ENCODE data around the gene SLC38A8. TPM values are rescaled to one million over a fixed set of nuclear protein-coding genes. Genes with fewer than 3 reads are reported as not detected.

Gene SLC38A8
- polyA plus RNA-seq, 1 donor: 0.12 TPM

DNA sequence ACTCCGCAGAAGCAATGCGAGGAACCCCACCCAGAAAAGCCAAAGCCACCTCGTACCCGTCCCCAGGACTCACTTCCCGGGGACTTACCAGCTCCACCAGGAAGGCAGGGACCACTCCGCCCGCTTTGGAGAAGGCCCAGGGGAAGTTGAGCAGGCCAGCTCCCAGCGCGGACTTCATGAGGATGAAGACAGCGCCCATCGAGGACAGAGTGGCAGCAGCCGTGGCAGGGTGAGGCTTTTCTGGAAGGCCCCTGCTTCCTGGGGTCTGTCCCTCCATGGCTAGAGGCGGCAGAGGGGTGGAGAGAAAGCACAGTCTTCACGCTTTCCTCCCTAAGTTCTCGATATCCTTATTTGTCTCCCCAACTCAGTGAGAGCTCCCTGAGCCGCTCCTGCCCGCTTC is 714 bp downstream of the SLC38A8 start:
- WGBS (ENCODE audit: insufficient coverage, low lambda C conversion rate): 80% methylated on average over 2 of the region's 17 CpGs
- DNase-seq: no peak
- Histone ChIP-seq H3K27me3 (ENCODE audit: control insufficient read depth, insufficient read depth, low read length) (peaks cover 34% of the 10 kb centered on the region), H3K9me3 (ENCODE audit: control insufficient read depth, low read depth, low read length) (no peaks in the 10 kb centered on the region), H3K27ac (ENCODE audit: low read length) (no peak overlapping the region), H3K36me3 (ENCODE audit: control insufficient read depth, insufficient read depth, low read length) (no peaks in the 10 kb centered on the region), H3K4me1 (ENCODE audit: control insufficient read depth, insufficient read depth, low read length) (no peaks in the 10 kb centered on the region), H3K4me3 (ENCODE audit: low read length) (no peak overlapping the region)

DNA sequence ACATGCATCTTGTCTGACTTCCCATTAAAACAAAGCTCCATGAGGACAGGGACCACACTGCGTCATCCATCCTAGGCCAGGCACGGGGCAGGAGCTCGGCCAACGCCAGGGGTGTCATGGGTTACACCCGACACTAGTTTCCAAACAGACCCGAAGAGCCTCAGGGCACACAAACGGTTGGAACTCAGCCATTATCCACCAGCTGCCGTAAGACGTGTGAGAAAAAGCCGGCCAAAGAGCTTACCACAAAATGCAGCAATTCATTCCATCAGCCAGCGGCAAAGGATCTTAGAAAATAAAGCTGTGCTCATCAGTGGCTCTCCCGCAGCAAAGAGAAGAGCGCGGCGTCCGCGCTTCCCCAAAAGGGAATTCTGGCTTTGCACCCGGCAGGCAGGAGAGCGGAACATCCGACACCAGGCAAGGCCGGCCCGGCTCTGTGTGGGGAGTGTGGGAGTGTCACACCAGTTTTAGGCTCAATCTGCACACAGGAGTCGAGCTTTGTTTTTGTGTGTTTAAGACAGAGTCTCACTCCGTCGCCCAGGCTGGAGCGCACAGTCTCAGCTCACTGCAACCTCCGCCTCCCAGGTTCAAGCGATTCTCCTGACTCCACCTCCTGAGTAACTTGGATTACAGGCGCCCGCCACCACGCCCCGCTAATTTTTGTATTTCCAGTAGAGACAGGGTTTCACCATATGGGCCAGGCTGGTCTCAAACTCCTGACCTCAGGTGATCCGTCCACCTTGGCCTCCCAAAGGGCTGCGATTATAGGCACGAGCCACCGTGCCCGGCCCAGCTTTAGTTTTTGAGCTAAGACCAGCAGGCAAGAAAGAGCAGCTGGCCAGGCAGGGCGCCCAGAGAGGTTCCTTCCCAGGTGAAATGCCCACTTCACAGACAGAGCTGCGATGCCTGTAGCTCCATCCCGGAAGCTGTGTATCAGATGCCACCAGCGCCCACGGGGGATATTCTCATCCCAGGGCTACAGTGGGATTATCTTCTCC is 1.5 kb downstream of the SLC38A8 start:
- no CpG with 5 or more reads among the region's 42 CpGs for WGBS (ENCODE audit: insufficient coverage, low lambda C conversion rate)
- DNase-seq: no peak
- H3K27me3 ChIP-seq (ENCODE audit: control insufficient read depth, insufficient read depth, low read length): peaks cover 34% of the 10 kb centered on the region
- no peaks in the 10 kb centered on the region for H3K4me1 ChIP-seq (ENCODE audit: control insufficient read depth, insufficient read depth, low read length)
- no peaks in the 10 kb centered on the region for H3K36me3 ChIP-seq (ENCODE audit: control insufficient read depth, insufficient read depth, low read length)
- H3K4me3 ChIP-seq (ENCODE audit: low read length): no peak overlapping the region
- H3K9me3 ChIP-seq (ENCODE audit: control insufficient read depth, low read depth, low read length): peaks cover 4% of the 10 kb centered on the region
- H3K27ac ChIP-seq (ENCODE audit: low read length): no peak overlapping the region

DNA sequence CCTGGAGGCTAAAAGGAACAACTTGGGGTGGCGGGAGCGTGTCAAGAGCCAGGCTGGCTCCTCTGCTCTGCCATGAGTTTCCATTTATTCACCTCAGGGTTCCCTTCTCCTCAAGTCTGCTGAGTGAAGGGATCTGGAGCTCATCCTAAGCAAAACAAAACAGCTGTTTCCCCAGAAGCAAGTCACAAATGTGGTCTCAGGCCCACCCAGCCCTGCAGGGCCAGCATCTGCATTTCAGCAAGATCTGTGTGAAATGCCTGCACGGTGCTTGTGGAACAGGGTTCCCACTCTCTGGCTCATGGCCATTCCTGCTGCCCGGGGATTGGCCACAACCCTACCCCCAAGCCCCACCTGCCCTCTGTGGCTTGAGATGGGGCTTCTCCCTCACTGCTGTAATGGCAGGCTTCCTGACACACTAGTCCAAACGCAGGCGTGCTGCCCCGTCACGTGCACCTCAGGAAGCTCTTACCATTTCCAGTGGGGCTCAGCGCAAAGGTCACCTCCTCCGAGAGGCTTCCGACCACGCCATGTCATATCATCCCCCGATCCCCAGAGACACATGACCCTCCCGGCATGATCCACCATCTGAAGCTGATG is 2.3 kb downstream of the SLC38A8 start:
- Histone ChIP-seq H3K9me3 (ENCODE audit: control insufficient read depth, low read depth, low read length) (peaks cover 4% of the 10 kb centered on the region), H3K27me3 (ENCODE audit: control insufficient read depth, insufficient read depth, low read length) (peaks cover 34% of the 10 kb centered on the region), H3K36me3 (ENCODE audit: control insufficient read depth, insufficient read depth, low read length) (no peaks in the 10 kb centered on the region), H3K4me1 (ENCODE audit: control insufficient read depth, insufficient read depth, low read length) (no peaks in the 10 kb centered on the region), H3K27ac (ENCODE audit: low read length) (no peak overlapping the region), H3K4me3 (ENCODE audit: low read length) (no peak overlapping the region)
- no CpG with 5 or more reads among the region's 14 CpGs for WGBS (ENCODE audit: insufficient coverage, low lambda C conversion rate)
- no peak for DNase-seq

DNA sequence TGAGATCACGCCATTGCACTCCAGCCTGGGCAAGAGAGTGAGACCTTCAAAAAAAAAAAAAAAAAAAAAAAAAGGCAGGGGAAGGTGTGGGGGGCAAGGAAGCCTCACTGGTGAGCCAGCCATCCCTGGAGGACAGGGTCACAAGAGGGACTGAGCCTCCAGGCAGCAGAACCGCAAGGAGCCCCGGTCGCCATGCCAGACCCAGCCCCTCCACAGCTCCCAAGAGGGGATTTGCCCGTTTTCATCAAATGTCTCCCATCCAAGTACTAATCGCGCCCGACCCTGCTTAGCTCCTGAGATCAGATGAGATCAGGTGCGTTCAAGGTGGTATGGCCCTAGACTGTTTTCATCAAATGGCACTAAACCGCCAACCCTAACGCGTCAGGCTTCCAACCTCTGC is 2.9 kb downstream of the SLC38A8 start:
- H3K4me3 ChIP-seq (ENCODE audit: low read length): no peak overlapping the region
- 80% methylated on average over 1 of the region's 12 CpGs for WGBS (ENCODE audit: insufficient coverage, low lambda C conversion rate)
- peaks cover 4% of the 10 kb centered on the region for H3K9me3 ChIP-seq (ENCODE audit: control insufficient read depth, low read depth, low read length)
- peaks cover 28% of the 10 kb centered on the region for H3K27me3 ChIP-seq (ENCODE audit: control insufficient read depth, insufficient read depth, low read length)
- no peaks in the 10 kb centered on the region for H3K4me1 ChIP-seq (ENCODE audit: control insufficient read depth, insufficient read depth, low read length)
- DNase-seq: no peak
- no peaks in the 10 kb centered on the region for H3K36me3 ChIP-seq (ENCODE audit: control insufficient read depth, insufficient read depth, low read length)
- H3K27ac ChIP-seq (ENCODE audit: low read length): no peak overlapping the region

DNA sequence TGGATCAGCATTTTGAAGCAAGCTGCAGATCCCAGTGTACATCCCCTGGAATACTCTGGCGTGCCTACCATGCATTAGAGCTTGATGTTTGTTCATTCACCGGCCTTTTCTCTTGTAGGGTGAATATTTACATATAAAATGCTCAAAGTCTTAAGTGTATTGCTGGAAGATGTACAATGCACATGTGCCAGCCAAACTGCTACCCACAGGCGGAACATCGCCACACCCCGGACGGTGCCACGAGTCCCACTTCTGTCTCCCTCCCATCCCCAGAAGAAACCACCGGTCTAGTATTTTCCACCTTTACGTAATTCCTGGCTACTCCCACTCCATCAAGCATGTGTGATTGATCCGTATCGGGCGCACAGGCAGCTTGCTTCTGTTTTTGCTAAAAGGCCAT is 4.1 kb downstream of the SLC38A8 start:
- Histone ChIP-seq H3K27me3 (ENCODE audit: control insufficient read depth, insufficient read depth, low read length) (peaks cover 16% of the 10 kb centered on the region), H3K4me1 (ENCODE audit: control insufficient read depth, insufficient read depth, low read length) (no peaks in the 10 kb centered on the region), H3K27ac (ENCODE audit: low read length) (no peak overlapping the region), H3K36me3 (ENCODE audit: control insufficient read depth, insufficient read depth, low read length) (no peaks in the 10 kb centered on the region), H3K9me3 (ENCODE audit: control insufficient read depth, low read depth, low read length) (peaks cover 4% of the 10 kb centered on the region), H3K4me3 (ENCODE audit: low read length) (no peak overlapping the region)
- DNase-seq: no peak
- WGBS (ENCODE audit: insufficient coverage, low lambda C conversion rate): no CpG with 5 or more reads among the region's 12 CpGs

DNA sequence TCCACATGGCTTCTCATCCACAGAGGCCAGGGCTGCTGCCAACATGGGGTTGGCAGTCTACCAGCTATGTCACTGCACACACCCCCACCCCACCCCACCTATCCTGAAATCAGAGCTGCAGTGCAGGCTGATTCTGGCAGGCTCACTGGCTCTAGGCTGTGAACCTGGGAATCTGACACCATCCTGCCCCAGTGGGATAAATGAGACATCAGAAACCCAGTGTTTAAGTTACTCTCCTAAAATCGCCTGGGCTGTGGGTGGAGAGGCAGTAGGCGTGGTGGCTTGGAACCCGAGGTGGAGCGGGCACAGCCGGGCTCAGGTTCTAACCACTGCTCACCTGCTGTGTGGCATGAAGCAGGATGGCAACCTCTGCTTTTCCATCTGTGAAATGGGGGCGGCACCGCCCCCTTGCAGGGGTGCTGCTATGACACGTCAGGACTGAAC is 5.6 kb downstream of the SLC38A8 start:
- Histone ChIP-seq H3K27ac (ENCODE audit: low read length) (no peak overlapping the region), H3K36me3 (ENCODE audit: control insufficient read depth, insufficient read depth, low read length) (no peaks in the 10 kb centered on the region), H3K4me3 (ENCODE audit: low read length) (no peak overlapping the region), H3K4me1 (ENCODE audit: control insufficient read depth, insufficient read depth, low read length) (no peaks in the 10 kb centered on the region), H3K9me3 (ENCODE audit: control insufficient read depth, low read depth, low read length) (peaks cover 4% of the 10 kb centered on the region), H3K27me3 (ENCODE audit: control insufficient read depth, insufficient read depth, low read length) (peaks cover 3% of the 10 kb centered on the region)
- WGBS (ENCODE audit: insufficient coverage, low lambda C conversion rate): no CpG with 5 or more reads among the region's 8 CpGs
- no peak for DNase-seq

DNA sequence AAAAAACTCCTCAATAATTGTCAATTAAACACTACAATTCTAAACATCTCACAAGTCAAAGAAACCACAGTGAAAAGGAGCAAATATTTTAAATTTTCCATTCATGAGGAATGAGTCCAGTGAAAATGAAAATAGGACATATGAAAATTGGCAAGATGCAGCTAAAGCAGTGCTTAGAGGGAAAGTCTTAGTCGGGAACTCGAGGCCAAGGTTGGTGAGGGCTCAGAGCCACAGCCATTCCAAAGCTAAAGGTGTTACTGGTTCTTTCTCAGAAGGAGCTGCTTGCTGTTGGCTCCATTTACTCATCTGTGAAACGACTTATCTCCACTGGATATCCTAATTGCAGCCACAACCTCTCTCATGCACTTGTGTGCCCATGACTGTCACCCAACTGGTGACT is 6.5 kb downstream of the SLC38A8 start:
- Histone ChIP-seq H3K36me3 (ENCODE audit: control insufficient read depth, insufficient read depth, low read length) (no peaks in the 10 kb centered on the region), H3K9me3 (ENCODE audit: control insufficient read depth, low read depth, low read length) (peaks cover 4% of the 10 kb centered on the region), H3K27me3 (ENCODE audit: control insufficient read depth, insufficient read depth, low read length) (no peaks in the 10 kb centered on the region), H3K4me3 (ENCODE audit: low read length) (no peak overlapping the region), H3K27ac (ENCODE audit: low read length) (no peak overlapping the region), H3K4me1 (ENCODE audit: control insufficient read depth, insufficient read depth, low read length) (no peaks in the 10 kb centered on the region)
- DNase-seq: no peak
- WGBS (ENCODE audit: insufficient coverage, low lambda C conversion rate): no CpG with 5 or more reads among the region's 3 CpGs

DNA sequence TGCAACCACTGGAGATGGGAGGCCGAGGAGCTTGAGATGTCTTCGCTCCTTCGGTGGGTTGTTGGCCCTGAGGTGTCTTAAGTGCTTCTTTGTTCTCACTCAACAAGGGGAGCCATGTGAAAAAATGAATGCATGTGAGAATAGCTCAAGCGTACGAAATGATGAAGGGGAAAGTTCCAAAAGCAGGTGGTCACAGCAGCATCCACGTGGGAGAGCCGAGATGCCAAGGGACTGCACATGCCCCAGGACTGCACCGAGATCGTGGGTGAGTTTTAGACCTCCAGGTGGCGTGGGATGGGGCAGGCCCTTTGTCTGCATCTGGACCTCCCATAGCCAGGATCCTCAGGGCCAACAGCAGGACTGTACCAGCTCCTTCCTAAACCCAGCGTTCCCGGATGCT is 8.1 kb downstream of the SLC38A8 start:
- no peak overlapping the region for H3K4me3 ChIP-seq (ENCODE audit: low read length)
- no peaks in the 10 kb centered on the region for H3K4me1 ChIP-seq (ENCODE audit: control insufficient read depth, insufficient read depth, low read length)
- peaks cover 4% of the 10 kb centered on the region for H3K9me3 ChIP-seq (ENCODE audit: control insufficient read depth, low read depth, low read length)
- WGBS (ENCODE audit: insufficient coverage, low lambda C conversion rate): no CpG with 5 or more reads among the region's 12 CpGs
- no peaks in the 10 kb centered on the region for H3K27me3 ChIP-seq (ENCODE audit: control insufficient read depth, insufficient read depth, low read length)
- no peaks in the 10 kb centered on the region for H3K36me3 ChIP-seq (ENCODE audit: control insufficient read depth, insufficient read depth, low read length)
- no peak overlapping the region for H3K27ac ChIP-seq (ENCODE audit: low read length)
- DNase-seq: no peak

DNA sequence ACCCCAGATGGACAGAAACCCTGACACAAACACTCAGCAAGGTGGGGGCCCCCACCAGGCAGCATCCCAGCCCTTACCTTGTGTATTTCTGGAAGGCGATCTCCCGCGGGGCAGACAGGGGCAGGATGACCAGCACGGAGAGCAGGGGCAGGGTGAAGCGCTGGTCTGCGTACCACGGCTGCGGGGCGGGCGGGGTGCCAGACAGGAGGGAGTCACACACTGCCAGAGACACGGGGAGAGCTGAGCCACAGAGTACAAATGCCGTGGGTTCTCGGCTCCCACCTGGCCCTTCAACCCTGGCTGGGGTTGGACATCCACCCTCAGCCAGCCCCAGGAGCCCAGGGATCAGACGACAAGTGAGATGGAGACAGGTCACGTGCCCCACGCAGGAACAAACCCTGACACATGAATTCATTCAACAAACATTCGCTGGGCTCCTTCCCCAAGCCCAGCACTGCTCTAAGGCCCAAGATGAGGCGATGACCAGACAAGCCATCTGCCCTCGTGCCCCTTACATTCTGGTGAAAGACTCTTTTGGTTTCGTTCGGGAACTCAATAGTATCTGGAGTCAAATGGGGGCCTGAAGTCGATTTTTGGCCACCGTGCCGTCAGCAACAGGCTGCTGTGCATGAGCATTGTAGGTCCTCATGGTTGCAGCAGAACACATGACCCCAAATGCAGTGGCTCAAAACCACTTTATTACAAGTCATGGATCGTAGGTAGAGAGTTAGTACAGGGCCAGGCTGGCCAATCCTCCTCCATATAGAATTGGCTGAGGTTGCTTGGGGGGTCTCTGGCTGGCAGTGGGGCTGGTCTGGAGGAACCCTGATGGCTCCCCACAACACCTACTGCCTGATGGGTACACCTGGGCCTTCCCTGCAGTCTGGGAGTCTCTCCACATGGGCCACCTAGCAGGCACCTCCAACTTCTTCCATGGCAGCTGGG is 9.1 kb downstream of the SLC38A8 start:
- WGBS (ENCODE audit: insufficient coverage, low lambda C conversion rate): no CpG with 5 or more reads among the region's 25 CpGs

More for the DNA sequence above, 9.1 kb downstream of the SLC38A8 start:
- Histone ChIP-seq H3K27ac (ENCODE audit: low read length) (no peak overlapping the region), H3K4me3 (ENCODE audit: low read length) (no peak overlapping the region), H3K4me1 (ENCODE audit: control insufficient read depth, insufficient read depth, low read length) (no peaks in the 10 kb centered on the region), H3K27me3 (ENCODE audit: control insufficient read depth, insufficient read depth, low read length) (no peaks in the 10 kb centered on the region), H3K9me3 (ENCODE audit: control insufficient read depth, low read depth, low read length) (peaks cover 4% of the 10 kb centered on the region), H3K36me3 (ENCODE audit: control insufficient read depth, insufficient read depth, low read length) (no peaks in the 10 kb centered on the region)
- DNase-seq: no peak

Data from large intestine (tissue), 3 donors.